GM18861 (cell line): ENCODE results near the gene ELK4.

Source experiments
- ATAC-seq: cut with Tn5 transposase; IDR thresholded peaks from one replicate; pipeline ENCODE4 v1.9.1; 2021; ENCODE audit not compliant: unreplicated experiment

Gene ELK4

DNA sequence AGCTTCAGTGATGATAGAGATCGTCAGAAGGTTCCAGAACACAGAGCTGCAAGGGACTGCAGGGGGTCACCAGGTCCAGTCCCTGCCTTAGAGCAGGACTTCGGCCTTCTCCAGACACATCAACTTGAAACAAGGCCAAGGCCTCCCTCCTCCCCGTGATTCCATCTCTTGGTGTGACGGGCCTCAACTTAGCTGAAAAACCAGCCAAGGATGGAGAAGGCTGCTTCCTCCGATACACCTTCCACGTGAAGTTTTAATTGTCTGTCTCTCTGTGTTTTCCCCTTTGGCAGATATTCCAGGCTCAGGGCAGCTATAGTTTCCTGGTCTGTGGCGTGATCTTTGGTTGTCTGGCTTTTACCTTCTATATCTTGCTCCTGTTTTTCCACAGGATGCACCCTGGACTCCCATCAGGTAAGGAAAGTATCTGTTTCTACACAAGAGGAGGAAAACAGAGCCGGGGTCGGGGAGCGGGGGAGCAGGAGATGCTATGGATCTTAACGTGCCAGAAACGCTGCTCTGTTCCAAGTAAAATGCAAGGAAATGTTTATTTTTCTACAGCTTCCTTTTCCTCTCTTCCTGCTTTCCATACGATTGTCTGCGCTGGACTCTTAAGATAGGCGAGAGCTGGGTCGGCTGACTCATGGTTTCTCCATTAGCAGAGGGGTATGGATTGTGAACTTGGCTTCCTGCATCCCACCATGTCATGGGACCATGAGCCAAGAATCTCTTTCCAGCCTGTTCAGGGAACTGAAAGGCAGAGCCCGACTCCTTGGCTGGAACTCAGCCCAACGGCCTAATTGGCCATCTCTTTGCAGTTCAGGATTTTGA is 32.8 kb downstream of the ELK4 start:
- no peak for ATAC-seq

DNA sequence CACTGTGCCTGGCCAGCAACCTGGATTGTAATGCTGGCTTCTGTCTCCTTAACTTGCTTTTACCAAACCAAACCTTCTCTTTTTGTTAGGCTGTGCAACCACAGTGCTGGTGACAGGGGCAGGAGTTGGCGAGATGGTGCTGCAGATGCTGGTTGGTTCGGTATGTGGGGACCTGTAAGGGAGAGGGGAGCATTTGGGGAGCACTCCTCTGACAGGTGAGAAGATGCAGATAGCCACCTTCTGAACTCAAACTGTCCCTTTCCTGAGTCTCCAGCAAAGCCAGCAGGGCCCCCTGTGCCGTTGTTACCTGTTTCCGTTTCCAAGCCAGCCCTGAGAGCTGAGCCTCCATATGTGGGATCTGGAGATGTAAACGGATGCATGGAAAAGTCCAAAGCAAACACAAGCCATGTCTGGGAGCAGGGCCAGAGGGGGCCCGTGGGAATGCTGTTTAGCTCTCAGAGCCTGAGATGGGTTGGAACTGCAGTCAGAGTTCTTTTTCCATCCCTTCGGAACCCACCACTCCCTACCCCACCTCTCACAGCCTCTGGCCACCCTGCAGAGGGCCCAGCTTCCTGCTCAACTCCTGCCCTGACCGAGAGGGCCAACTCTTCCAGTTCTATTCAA is 34.0 kb downstream of the ELK4 start:
- no peak for ATAC-seq

DNA sequence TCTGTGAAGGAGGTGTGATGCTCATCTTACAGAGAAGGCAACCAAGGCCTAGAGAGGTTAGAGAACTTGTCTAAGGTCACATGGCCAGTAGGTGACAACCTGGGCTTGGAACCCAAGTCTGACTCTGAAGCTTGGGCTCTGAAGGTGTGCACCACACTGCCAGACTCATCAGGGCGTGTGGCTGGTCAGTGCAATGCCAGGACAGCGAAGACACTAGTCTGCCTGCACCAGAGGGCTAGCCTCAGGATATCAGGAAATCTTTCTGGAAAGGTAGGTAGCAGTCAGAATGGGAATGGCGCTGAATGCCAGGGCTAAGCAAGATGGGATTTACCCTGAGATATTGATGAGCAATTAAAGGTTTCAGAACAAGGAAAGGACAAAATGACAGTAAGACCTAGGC is 34.9 kb downstream of the ELK4 start:
- ATAC-seq = no peak

DNA sequence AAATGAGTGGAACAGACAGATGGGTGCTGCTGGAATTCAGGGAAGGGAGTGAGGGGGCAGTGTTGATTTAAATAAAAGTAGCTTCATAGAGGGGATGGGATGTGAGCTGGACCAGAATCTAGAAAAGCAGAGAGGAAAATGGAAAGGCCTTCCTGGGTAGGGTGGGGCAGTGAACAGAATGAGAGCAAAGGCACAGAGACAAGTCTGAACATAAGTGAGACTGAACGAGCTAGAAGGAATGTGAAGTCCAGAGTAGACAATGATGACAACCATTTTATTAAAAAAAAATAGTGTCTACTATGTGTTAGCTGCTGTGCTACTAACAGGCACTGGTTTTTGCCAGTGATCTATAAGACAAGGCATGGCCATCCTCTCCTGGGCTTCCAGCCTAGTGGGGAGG is 36.0 kb downstream of the ELK4 start:
- no peak for ATAC-seq

DNA sequence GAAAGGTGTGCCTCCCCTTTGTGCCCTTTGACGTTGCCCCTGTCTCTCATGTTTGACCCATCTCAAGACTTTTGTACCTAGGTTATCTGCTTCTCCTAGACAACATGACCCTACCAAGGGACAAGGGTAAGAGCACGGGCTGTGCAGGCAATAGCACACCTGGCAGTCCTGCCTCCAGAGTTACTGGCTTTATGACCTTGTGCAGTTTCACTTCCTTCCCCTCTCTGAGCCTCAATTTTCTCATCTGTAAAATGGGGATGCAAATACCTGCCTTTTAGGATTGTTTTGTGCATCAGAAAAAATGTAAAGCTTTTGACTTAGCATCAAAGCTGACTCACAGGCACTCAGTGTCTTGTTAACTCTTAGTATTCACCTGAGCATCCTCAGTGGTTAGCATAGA is 36.4 kb downstream of the ELK4 start:
- ATAC-seq = no peak

DNA sequence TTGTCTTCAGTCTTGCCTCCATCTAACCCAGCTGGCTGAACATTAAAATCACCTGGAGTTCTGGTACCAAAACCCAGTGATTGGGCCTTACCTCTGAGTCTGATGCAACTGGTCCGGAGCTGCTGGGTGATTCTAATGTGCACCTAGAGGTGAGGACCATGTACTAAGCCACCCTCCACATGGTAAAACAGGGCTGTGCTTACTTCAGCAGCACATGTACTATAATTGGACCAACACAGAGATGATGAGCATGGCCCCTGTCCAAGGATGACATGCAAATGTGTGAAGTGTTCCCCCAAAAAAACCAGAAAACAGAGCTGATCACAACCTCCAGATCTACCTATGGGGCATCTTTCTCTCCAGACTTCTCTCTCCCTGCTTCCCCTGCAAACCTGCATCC is 37.0 kb downstream of the ELK4 start:
- no peak for ATAC-seq

DNA sequence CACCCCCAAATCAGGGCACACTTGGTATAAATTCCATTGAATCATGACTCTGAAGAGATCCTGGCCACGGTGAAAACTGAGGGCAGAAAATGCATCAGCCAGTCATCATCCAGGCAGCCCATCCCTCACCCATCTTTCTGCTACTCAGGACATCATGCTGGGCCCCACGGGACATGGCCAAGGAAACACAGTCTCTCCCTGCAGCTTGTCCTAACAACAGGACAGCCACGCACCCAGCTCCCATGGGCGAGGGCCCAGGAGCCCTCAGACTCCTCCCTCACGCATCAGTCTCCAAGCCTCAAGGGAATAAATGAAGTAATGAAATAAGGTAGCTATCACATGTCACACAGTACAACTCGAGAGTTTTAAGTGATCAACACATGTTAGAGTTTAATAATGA is 37.8 kb downstream of the ELK4 start:
- no peak for ATAC-seq

DNA sequence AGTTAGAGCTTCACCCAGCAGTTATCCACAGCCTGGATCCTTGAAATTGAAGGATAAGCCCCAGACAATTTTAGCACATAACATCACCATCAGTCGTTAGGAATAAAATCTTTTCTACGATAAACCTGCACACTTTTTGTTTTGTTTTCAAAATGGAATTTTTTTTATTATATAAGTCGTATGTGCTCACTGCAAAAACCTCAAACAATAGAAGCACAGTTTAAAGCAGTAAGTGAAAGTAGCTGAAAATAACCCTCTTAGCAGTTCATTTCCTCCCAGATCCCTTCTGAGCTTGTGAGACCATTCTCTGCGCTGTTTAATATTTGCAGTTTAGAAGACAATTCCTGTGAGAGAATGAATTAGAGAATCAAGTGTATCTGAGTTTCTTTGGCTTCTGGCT is 38.3 kb downstream of the ELK4 start:
- peak; percentile 43 for ATAC-seq

DNA sequence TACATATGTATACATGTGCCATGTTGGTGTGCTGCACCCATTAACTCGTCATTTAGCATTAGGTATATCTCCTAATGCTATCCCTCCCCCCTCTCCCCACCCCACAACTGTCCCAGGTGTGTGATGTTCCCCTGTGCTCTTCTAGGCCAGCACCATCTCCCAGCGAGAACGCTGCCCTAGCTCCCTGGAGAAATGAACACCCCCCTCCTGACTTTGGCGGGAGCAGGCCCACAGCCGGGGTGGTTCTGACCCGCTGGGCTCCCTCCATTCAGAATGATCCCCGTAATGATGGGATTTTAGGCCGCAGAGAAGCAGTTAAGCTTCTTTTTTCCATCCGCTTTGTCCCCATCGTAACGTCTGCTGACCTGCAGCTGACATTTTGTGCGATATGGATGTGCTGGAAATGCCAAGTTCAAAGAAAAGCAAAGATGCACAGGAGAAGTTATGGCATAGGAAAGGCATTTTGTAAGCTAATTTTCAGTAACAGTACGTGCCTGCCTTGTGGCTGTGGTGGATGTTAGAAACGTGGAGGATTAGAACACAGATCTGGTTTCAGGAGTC is 39.3 kb downstream of the ELK4 start:
- ATAC-seq = no peak

DNA sequence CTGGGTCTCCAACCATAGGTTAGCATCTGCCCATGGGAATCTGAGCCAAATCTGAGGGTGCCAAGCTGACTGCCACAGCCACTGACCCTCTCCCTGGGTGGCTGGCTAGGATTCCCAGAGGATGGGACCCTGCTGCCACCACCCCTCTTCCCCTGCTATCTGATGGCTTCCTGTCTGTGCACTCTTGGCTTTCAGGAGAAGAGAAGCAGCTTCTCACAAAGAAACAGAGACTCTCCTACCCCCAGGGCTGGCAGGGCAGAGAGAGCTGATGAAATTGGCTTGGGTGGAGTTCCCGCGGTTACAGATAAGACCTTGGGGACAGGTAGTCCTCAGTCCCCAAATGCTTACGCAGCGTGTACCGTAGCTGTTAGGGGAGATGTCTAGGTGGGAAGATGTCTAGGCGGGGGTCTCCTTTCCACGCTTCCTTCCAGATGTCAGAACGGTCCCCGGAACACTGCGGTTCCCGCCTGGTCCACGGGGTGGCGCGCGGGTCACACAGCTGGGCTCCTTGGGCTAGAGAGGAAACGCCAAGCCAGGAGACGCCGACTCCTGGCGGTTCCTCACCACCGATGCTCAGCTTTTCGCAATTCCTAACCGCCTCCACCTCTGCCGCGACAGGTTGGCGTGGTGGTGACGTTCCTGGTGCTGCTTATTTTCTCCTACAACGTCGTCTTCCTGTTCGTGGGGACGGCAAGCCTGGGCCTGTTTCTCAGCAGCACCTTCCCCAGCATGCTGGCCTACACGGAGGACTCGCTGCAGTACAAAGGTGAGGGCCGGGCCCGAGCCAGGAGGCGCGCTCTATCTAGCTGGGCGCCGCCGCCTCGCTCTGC is 40.1 kb downstream of the ELK4 start:
- peak; percentile 45 for ATAC-seq

DNA sequence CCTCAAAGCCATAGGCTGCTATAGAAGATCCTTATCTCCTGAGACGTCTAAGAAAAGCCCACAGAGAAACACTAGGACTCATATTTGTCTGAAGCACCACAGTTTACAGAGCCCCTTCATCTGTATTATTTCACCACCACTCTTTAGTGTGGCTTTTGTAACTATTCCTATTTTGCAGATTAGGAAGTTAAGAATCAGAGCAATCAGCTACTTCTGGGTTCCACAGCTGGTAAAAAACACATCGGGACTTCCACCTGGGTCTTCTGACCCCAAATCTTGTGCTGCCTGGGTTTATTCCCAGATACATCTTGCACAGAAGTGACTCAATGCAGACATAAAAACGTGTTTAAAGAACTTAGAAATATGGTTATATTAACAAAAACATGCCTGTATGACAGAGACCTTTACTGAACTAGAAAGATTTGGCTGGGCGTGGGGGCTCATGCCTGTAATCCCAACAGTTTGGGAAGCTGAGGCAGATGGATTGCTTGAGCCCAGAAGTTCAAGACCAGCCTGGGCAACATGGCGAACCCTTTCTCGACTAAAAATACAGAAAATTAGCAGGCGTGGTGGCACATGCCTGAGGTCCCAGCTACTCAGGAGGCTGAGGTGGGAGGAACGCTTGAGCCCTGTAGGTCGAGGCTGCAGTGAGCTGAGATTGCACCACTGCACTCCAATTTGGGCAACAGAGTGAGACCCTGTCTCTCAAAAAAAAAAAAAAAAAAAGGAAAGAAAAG is 40.9 kb downstream of the ELK4 start:
- no peak for ATAC-seq

DNA sequence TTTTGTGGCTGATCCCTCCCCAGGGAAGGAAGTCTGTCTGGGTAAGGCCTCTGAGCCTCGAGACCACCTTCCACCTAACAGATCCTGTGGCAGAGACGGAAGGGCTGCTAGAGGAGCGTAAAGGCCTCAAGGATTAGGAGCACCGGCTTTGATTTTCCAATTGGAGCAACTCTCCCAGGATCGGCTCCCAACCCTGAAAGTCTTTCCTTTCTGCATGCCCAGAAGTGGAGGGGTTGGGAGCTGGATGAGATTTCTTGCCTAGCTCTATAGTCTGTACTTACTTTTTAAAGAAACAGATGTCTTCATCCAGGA is 41.4 kb downstream of the ELK4 start:
- no peak for ATAC-seq

DNA sequence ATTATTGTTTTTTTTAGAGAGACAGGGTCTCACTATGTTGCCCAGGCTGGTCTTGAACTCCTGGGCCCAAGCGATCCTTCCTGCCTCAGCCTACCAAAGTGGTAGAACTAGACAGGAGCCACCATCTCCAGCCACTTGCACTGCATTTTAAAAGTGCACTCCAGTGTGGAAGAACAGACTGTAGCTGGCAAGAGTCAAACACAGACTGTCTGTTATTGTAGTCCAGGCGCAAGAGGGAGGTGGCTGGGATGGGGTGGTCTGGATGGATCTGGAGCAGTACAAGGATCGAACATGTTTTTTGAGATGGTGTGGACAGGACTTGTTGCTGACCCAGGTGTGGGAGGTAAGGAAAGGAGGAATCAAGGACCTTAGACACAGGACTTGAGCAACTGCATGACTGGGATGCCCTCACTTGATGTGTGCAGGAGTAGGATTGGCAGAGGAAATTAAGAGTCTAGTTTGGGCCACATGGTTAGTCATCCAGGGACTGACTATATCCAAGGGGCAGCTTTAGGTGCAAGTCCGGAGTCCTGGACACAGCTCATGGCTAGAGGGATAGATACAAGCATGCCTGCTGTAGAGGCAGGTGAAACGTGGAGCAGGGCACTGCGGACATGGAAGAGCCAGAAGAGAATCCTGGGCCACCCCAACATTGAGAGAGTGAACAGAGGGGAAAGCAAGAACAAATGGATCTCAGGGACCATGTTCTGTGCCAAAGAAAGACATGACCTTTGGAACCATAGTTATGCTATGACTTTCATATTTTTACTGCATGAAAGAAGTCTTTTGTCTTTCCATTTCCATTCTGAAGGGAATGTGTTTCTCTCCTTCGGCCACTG is 42.0 kb downstream of the ELK4 start:
- ATAC-seq = no peak

DNA sequence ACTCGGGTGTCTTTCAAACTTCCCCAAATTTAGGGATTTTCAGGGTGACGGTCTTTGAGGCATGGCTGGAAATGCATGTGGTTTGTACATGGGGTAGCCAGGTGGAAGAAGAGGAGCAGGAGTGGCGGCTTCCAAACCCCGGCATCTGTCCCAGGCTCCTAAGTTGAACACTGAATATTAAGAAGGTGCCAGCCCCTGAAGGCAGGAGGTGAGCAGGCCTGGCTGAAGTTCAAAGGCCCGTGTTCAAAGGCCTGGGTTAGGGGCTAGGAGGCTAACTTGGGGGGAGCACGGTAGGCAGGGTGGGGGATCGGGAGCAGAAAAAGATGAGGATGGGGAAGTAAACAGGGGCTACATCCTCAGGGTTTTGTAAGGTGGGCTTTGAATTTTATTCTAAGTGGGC is 42.8 kb downstream of the ELK4 start:
- ATAC-seq = no peak

DNA sequence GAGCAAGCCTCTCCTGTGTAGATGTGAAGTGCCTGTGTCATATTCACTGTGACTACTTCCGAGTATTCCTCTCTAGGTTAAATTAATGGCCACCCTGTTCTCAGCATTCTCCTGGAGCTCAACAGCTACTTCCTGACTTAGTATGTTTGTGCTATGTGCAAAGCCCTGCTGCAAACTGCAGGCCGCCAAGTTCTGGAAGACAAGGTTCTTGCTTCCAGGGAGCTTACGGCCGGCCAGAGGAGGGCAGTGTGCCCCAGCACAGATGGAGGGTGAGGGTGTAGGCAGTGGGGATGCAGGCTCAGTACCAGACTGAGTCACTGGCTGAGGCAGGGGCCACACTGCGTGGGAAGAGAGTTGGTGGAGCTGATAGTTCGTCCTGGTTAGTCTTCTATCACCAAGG is 43.2 kb downstream of the ELK4 start:
- no peak for ATAC-seq

DNA sequence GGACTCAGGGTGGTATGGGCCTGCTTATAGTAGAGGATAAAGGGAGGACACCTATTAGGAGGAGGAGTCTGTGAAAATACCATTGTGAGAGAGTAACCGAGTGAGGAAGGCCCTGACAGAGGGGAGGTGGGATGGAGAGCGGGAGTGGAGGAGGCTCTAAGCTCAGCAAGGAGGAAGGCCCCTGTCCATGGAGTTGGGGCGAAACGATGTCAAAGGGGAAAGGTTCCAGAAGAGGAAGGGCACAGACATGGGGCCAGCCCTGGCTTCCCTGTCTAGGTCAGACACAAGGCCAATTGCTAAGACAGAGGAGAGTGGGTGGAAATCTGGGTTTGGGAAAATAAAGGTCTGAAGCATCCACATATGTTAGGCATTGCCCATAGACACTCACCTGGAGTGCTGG is 44.2 kb downstream of the ELK4 start:
- ATAC-seq = no peak

DNA sequence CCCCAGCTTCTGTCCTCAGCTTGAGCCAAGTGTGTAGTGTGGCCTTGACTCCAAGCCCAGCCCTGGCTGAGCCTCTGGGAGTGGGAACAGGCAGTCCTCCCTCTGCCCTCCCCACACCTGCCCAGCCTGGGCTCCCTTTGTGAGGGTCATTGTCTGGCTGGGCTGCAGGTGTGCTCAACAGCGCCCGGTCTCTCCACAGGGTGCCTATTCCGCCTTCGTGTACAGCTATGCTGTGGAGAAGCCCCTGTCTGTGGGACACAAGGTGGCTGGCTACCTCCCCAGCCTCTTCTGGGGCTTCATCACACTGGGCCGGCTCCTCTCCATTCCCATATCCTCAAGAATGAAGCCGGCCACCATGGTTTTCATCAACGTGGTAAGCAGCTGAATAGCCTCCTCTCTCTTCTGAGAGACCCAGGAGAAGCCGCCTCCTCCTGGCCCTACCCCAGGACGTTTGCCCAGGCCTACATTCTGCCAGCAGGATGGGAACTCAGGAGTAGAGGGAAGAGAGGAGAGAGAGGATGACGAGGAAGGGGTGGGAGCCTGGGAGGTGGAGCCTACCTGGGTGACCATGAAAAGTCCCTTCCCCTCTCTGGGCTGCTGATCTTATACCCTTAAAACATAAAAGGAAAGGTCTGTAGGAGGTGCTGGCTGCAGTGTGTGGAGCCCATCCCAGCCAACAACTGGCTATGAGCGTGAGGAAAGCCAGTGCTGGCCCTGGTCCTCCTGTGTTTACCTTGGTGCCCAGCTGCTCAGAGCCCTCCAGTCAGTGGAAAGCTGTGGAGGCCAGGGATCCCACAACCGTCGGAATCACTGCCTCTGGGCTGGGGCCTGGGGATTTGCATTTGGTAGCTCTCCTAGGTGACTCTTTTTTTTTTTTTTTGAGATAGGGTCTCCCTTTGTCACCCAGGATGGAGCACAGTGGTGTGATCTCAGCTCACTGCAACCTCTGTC is 45.7 kb downstream of the ELK4 start:
- ATAC-seq = no peak

DNA sequence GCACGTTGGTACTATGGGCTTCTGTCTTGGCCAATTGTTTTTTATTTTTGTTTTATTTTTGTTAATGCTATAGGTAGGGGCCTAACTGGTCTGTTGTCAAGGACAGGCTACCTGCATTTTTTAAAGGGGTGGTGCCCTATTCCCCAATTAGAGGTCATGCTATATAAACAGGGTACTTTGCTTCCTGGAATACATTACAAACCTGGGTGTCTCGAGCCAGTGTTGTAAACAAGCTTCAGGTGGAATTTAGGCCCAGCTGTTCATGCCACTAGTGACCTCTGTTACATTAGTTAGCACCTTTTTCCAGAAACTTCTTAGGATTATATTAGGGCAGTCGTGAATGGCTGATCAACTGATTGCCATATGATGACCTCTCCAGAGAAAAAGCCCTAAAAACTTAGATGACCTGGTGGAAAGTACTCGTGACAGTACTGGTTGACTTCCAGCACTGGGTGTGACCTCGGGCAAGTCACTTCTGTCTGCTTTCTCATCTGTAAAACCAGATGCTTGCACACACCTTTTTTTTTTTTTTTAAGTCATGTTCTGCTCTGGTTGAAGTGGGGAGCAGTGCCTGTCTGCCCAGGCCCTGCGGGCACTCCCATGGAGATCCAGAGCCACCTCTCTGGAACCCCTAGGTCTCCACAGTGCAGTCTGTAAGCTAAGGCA is 46.5 kb downstream of the ELK4 start:
- no peak for ATAC-seq

DNA sequence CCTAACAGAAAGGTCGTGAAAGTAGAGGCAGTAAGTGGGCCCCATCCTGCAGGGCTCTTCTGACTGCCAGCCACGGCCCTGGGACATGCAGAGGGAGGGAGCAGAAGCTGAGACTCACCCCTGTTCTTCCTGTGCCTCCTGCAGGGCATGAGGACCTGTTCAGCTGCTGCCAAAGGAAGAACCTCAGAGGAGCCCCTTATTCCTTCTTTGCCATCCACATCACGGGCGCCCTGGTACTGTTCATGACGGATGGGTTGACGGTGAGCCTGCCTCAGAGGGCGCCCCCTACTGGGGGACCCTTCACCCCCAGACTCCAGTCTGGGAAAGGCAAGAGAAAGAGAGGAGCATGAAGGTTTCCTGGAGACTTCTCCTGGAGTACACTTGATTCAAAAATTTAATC is 47.1 kb downstream of the ELK4 start:
- no peak for ATAC-seq
